ENCODE results near the gene BARX2. TPM values are rescaled to one million over a fixed set of nuclear protein-coding genes. Genes with fewer than 3 reads are reported as not detected.
A peak's percentile ranks its signal among the peaks of the same experiment; 100 is the strongest.

The BARX2 gene
- total and polyA plus RNA-seq, 2 donors (not counting 3 experiments of a cell fraction or from before 2014, with no cell fraction given) = not detected

DNA sequence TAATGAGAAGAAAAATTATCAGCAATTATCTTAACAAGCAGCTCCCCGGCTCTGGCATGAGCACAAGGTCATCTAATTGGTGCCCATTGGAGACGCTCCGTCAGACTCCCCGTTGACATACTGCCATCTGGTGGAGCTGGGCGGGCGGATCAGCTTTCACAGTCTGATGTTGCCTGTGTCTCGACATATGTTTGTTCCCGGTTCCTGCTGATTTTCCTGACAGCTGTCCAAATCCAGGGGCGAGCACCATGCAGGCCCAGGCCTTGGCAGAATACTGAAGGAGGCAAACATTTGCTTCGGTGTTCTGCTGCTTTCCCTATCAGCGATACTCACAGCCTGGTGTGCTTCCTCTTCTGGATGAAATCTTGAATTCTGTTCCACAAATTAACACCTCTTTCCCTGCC lies 43.8 kb upstream of the BARX2 start:
- ChIA-PET CTCF (interaction anchor here (0.6 to 7.1 kb wide), 42 partner anchors 9 to 446 kb away, joined by 3 to 99 read pairs (median 4); no protein-coding TSS in a partner anchor), POLR2A (no interaction called here)
- dilution Hi-C loops (cut with MboI; ENCODE audit: extremely low pct_ligation_motif_present, low sequenced_read_pairs) (no loop called here), intact Hi-C loops (cut with micrococcal nuclease) (loop anchor here (1.0 to 5.0 kb wide), 5 partner anchors 100 to 1301 kb away; no protein-coding TSS in a partner anchor)
- no peaks in the 10 kb centered on the region for H3K36me3 ChIP-seq (ENCODE audit: control insufficient read depth in 2 of 2, extremely low read depth in 1 of 2, insufficient read depth in 2 of 2, low read length in 2 of 2)
- H3K27me3 ChIP-seq (ENCODE audit: control insufficient read depth in 2 of 2, insufficient read depth in 2 of 2, low read length in 2 of 2) = no peaks in the 10 kb centered on the region
- FAIRE-seq (peak; percentile 72), DNase-seq (ENCODE audit: low read depth, low spot score) (peak; percentile 76)
- no peaks in the 10 kb centered on the region for H4K20me1 ChIP-seq (replicated peaks; ENCODE audit: control insufficient read depth, extremely low read depth, insufficient read depth, low read length)
- no peaks in the 10 kb centered on the region for H3K9me3 ChIP-seq (replicated peaks; ENCODE audit: control insufficient read depth, insufficient read depth, low read length)
- no peak overlapping the region for H3K27ac ChIP-seq (ENCODE audit: insufficient read depth, low read depth, low read length)
- BruUV-seq (replicated peaks) = no TSS peak
- no peak overlapping the region for H3K4me3 ChIP-seq (replicated peaks in 1 of 3; ENCODE audit: insufficient read depth in 1 of 3, low read depth in 1 of 3, low read length in 3 of 3)
- H3K9ac ChIP-seq (replicated peaks; ENCODE audit: extremely low read depth, insufficient read depth, low read length) = no peak overlapping the region
- H3K4me1 ChIP-seq (ENCODE audit: control insufficient read depth, extremely low read depth, insufficient read depth, low read length) = no peaks in the 10 kb centered on the region
- peak overlapping the region; percentile 62 for H2AFZ ChIP-seq (ENCODE audit: low read depth, low read length)
- H3K9me1 ChIP-seq (replicated peaks; ENCODE audit: control insufficient read depth, extremely low read depth, insufficient read depth, low read length) = no peaks in the 10 kb centered on the region
- no peaks in the 10 kb centered on the region for H3K79me2 ChIP-seq (ENCODE audit: control insufficient read depth, insufficient read depth, low read length)
- TF ChIP-seq JUN (IDR thresholded peaks at IDR 0.05; ENCODE audit: borderline replicate concordance, insufficient read depth, insufficient read length, low read depth) = no peak
- TF ChIP-seq, protein P1, sequence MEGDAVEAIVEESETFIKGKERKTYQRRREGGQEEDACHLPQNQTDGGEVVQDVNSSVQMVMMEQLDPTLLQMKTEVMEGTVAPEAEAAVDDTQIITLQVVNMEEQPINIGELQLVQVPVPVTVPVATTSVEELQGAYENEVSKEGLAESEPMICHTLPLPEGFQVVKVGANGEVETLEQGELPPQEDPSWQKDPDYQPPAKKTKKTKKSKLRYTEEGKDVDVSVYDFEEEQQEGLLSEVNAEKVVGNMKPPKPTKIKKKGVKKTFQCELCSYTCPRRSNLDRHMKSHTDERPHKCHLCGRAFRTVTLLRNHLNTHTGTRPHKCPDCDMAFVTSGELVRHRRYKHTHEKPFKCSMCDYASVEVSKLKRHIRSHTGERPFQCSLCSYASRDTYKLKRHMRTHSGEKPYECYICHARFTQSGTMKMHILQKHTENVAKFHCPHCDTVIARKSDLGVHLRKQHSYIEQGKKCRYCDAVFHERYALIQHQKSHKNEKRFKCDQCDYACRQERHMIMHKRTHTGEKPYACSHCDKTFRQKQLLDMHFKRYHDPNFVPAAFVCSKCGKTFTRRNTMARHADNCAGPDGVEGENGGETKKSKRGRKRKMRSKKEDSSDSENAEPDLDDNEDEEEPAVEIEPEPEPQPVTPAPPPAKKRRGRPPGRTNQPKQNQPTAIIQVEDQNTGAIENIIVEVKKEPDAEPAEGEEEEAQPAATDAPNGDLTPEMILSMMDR (IDR thresholded peaks at IDR 0.05; ENCODE audit: extremely low read depth in 1 of 2, insufficient read depth in 1 of 2, low read depth in 1 of 2, low read length in 2 of 2) = peak; percentile 91 to 92
- H3K4me2 ChIP-seq (ENCODE audit: insufficient read depth, low read length) = no peak overlapping the region

DNA sequence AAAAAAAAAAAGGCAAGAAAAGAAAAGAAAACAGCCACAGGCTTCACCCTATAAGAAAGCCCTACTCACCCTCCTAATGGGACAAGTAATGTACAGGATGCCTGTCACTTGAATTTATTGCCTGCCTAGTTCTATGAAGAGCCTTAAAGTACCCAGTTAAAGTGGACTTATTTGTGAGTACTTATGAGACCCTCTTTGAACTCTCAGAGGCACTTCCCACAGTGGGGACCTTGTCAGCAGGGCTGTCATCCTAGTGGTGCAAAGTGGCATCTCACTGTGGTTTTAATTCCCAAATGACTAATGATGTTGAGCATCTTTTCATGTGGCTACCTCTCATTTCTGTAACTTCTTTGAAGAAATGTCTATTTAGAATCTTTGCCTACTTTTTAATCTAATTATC lies 41.8 kb upstream of the BARX2 start:
- no peak for DNase-seq (ENCODE audit: low read depth, low spot score)
- no peaks in the 10 kb centered on the region for H3K9me1 ChIP-seq (replicated peaks; ENCODE audit: control insufficient read depth, extremely low read depth, insufficient read depth, low read length)
- no peaks in the 10 kb centered on the region for H4K20me1 ChIP-seq (replicated peaks; ENCODE audit: control insufficient read depth, extremely low read depth, insufficient read depth, low read length)
- no peak for TF ChIP-seq GATA2 (IDR thresholded peaks at IDR 0.05; ENCODE audit: insufficient read depth, insufficient read length, low read depth, low read length)
- TF ChIP-seq POLR2AphosphoS5 (IDR thresholded peaks at IDR 0.05; ENCODE audit: insufficient read depth, low read depth, low read length) = no peak
- TF ChIP-seq, protein P1 (IDR thresholded peaks at IDR 0.05; ENCODE audit: extremely low read depth in 1 of 2, insufficient read depth in 1 of 2, low read depth in 1 of 2, low read length in 2 of 2) = peak in 1 of 2 donors; percentile 3
- TF ChIP-seq FOS (IDR thresholded peaks at IDR 0.05; ENCODE audit: borderline replicate concordance, insufficient read depth, low read length) = no peak
- TF ChIP-seq EZH2 (IDR thresholded peaks at IDR 0.05; ENCODE audit: borderline replicate concordance, low read depth, low read length, severe bottlenecking) = no peak
- TF ChIP-seq JUN (IDR thresholded peaks at IDR 0.05; ENCODE audit: borderline replicate concordance, insufficient read depth, insufficient read length, low read depth) = no peak
- TF ChIP-seq MYC (IDR thresholded peaks at IDR 0.05; ENCODE audit: low read depth, low read length) = no peak
- TF ChIP-seq, protein P2, sequence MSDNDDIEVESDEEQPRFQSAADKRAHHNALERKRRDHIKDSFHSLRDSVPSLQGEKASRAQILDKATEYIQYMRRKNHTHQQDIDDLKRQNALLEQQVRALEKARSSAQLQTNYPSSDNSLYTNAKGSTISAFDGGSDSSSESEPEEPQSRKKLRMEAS (IDR thresholded peaks at IDR 0.05; ENCODE audit: insufficient read depth, insufficient read length) = no peak
- ChIA-PET POLR2A (interaction anchor here (0.6 kb wide), 1 partner anchor 108 kb away, joined by 4 read pairs; no protein-coding TSS in a partner anchor), CTCF (interaction anchor here (1.0 to 7.1 kb wide), 5 partner anchors 15 to 448 kb away, joined by 3 to 99 read pairs (median 43); no protein-coding TSS in a partner anchor)
- no peak overlapping the region for H3K4me2 ChIP-seq (ENCODE audit: insufficient read depth, low read length)
- no peaks in the 10 kb centered on the region for H3K36me3 ChIP-seq (ENCODE audit: control insufficient read depth in 2 of 2, extremely low read depth in 1 of 2, insufficient read depth in 2 of 2, low read length in 2 of 2)
- no peaks in the 10 kb centered on the region for H3K9me3 ChIP-seq (replicated peaks; ENCODE audit: control insufficient read depth, insufficient read depth, low read length)
- no peak for FAIRE-seq
- H3K27ac ChIP-seq (ENCODE audit: insufficient read depth, low read depth, low read length) = no peak overlapping the region
- intact Hi-C loops (cut with micrococcal nuclease) = loop anchor here (5.0 kb wide), 1 partner anchor 102 kb away; no protein-coding TSS in a partner anchor
- BruUV-seq (replicated peaks) = no TSS peak
- H3K27me3 ChIP-seq (ENCODE audit: control insufficient read depth in 2 of 2, insufficient read depth in 2 of 2, low read length in 2 of 2) = no peaks in the 10 kb centered on the region
- H3K4me1 ChIP-seq (ENCODE audit: control insufficient read depth, extremely low read depth, insufficient read depth, low read length) = no peaks in the 10 kb centered on the region
- no peak overlapping the region for H2AFZ ChIP-seq (ENCODE audit: low read depth, low read length)
- dilution Hi-C loops (cut with MboI; ENCODE audit: extremely low pct_ligation_motif_present, low sequenced_read_pairs) = no loop called here
- no peak overlapping the region for H3K4me3 ChIP-seq (replicated peaks in 1 of 3; ENCODE audit: insufficient read depth in 1 of 3, low read depth in 1 of 3, low read length in 3 of 3)
- no peaks in the 10 kb centered on the region for H3K79me2 ChIP-seq (ENCODE audit: control insufficient read depth, insufficient read depth, low read length)
- H3K9ac ChIP-seq (replicated peaks; ENCODE audit: extremely low read depth, insufficient read depth, low read length) = no peak overlapping the region

Data from endothelial cell of umbilical vein (primary cell).